22Rv1 (cell line): ENCODE results near the gene KCNH1.
"Not testable (repeated sequence)": the region's sequence is repeated elsewhere in the genome, so short reads cannot be mapped to it uniquely, and the experiment has no call there.

ENCODE experiments used
- H3K27ac ChIP-seq: fragments of 450-650 bp; 2 replicates; pipeline ENCODE4 v1.5.1; 2017
- CTCF ChIP-seq: fragments of 450-650 bp; IDR thresholded peaks from 2 replicates; pipeline ENCODE4 v1.5.1; 2017; ENCODE audit warnings: mild to moderate bottlenecking
- ZFX ChIP-seq: fragments of 450-650 bp; IDR thresholded peaks from 2 replicates; pipeline ENCODE4 v1.6.1; 2017; ENCODE audit warnings: antibody characterized with exemption, borderline replicate concordance

Gene KCNH1

GRCh38 chr1:211068976-211069375, 65.0 kb downstream of the KCNH1 start:
- TF ChIP-seq CTCF: no peak
- H3K27ac ChIP-seq: no peak overlapping the region

GRCh38 chr1:211066781-211067384, 67.1 kb downstream of the KCNH1 start:
- no peak overlapping the region for H3K27ac ChIP-seq

GRCh38 chr1:211041838-211042237, 92.1 kb downstream of the KCNH1 start:
- H3K27ac ChIP-seq: not testable (repeated sequence)

More at GRCh38 chr1:211066781-211067384, 67.1 kb downstream of the KCNH1 start:
- no peak for TF ChIP-seq CTCF
- no peak for TF ChIP-seq ZFX

- H3K27ac ChIP-seq: no peak overlapping the region
- TF ChIP-seq CTCF (no peak), ZFX (no peak)
Observed at GRCh38 chr1:211037095-211037494, 96.9 kb downstream of the KCNH1 start.

GRCh38 chr1:211036381-211037060, 97.4 kb downstream of the KCNH1 start:
- H3K27ac ChIP-seq: no peak overlapping the region

GRCh38 chr1:211035821-211036380, 98.0 kb downstream of the KCNH1 start:
- no peak overlapping the region for H3K27ac ChIP-seq
- no peak for TF ChIP-seq ZFX
- TF ChIP-seq CTCF: no peak

More at GRCh38 chr1:211036381-211037060, 97.4 kb downstream of the KCNH1 start:
- TF ChIP-seq CTCF (no peak), ZFX (no peak)

- TF ChIP-seq CTCF (no peak), ZFX (no peak)
- no peak overlapping the region for H3K27ac ChIP-seq
Observed at GRCh38 chr1:211033921-211034525, 99.9 kb downstream of the KCNH1 start.
